NCI-H510A treated with DMSO at 0.1 percent for 48 hours (cell line): ENCODE measurements around the gene UST.
"Not testable (repeated sequence)": the region's sequence is repeated elsewhere in the genome, so short reads cannot be mapped to it uniquely, and the experiment has no call there.

Experiments used
- DNase-seq: peaks from one replicate; lab custom pipeline; 2025; lab: John Stamatoyannopoulos, UW

UST gene

GRCh38 chr6:149086363-149086762 is 339.5 kb downstream of the UST start:
- DNase-seq: no peak

- DNase-seq: no peak
These were observed 341.1 kb downstream of the UST start for GRCh38 chr6:149087898-149088297.

- no peak for DNase-seq
These were observed 341.5 kb downstream of the UST start for GRCh38 chr6:149088361-149088760.

- DNase-seq: no peak
These were observed 342.7 kb downstream of the UST start for GRCh38 chr6:149089510-149089909.

GRCh38 chr6:149090937-149091336 is 344.1 kb downstream of the UST start:
- DNase-seq: no peak

- DNase-seq: no peak
These were observed 346.8 kb downstream of the UST start for GRCh38 chr6:149093643-149094042.

- DNase-seq: no peak
These were observed 347.3 kb downstream of the UST start for GRCh38 chr6:149094156-149094555.

- DNase-seq: no peak
These were observed 348.1 kb downstream of the UST start for GRCh38 chr6:149094934-149095351.

- no peak for DNase-seq
These were observed 349.0 kb downstream of the UST start for GRCh38 chr6:149095842-149096241.

- DNase-seq: no peak
These were observed 351.0 kb downstream of the UST start for GRCh38 chr6:149097794-149098193.

- no peak for DNase-seq
These were observed 352.0 kb downstream of the UST start for GRCh38 chr6:149098700-149099276.

GRCh38 chr6:149102324-149102723 is 355.5 kb downstream of the UST start:
- no peak for DNase-seq

- not testable (repeated sequence) for DNase-seq
These were observed 357.1 kb downstream of the UST start for GRCh38 chr6:149103950-149104349.

- no peak for DNase-seq
These were observed 360.7 kb downstream of the UST start for GRCh38 chr6:149107520-149107919.

- no peak for DNase-seq
These were observed 361.4 kb downstream of the UST start for GRCh38 chr6:149108038-149108748.

- DNase-seq: no peak
These were observed 361.9 kb downstream of the UST start for GRCh38 chr6:149108749-149109100.

GRCh38 chr6:149109397-149110070 is 362.7 kb downstream of the UST start:
- no peak for DNase-seq

- DNase-seq: no peak
These were observed 364.8 kb downstream of the UST start for GRCh38 chr6:149111556-149112115.

- DNase-seq: no peak
These were observed 366.1 kb downstream of the UST start for GRCh38 chr6:149112976-149113375.

GRCh38 chr6:149114167-149114566 is 367.3 kb downstream of the UST start:
- no peak for DNase-seq

GRCh38 chr6:149118737-149119653 is 372.2 kb downstream of the UST start:
- DNase-seq: no peak
